ENCODE measurements around the gene RTL1. TPM values are rescaled to one million over a fixed set of nuclear protein-coding genes. Genes with fewer than 3 reads are reported as not detected.

Gene RTL1
- total RNA-seq, 1 experiment from 2014 or later = not detected

- no peaks in the 10 kb centered on the region for H3K79me2 ChIP-seq (ENCODE audit: insufficient read depth, low read length)
- no peak overlapping the region for H2BK15ac ChIP-seq (ENCODE audit: low read depth, low read length)
- no peak for TF ChIP-seq CTCF (conservative IDR thresholded peaks at IDR 0.05)
- H3K4me2 ChIP-seq (ENCODE audit: insufficient read depth, insufficient read length, low read length) = no peak overlapping the region
- no peak overlapping the region for H3K4ac ChIP-seq (ENCODE audit: low read depth, low read length)
- H3K23ac ChIP-seq (ENCODE audit: insufficient read length, low read depth, low read length) = no peak overlapping the region
- H3K56ac ChIP-seq (ENCODE audit: insufficient read length, low read depth, low read length) = no peak overlapping the region
- no peaks in the 10 kb centered on the region for H3K79me1 ChIP-seq (ENCODE audit: insufficient read depth, low read depth, low read length, poor library complexity, severe bottlenecking)
- Mint-ChIP-seq H3K4me1 (no peaks in the 10 kb centered on the region), H3K27me3 (ENCODE audit: low read depth) (peaks cover 4% of the 10 kb centered on the region), H3K36me3 (ENCODE audit: insufficient read depth in 1 of 3, low read depth in 3 of 3) (peaks cover 0 to 3% (median 0%) of the 10 kb centered on the region in 3 experiments; a peak in 1 of 7 replicates), H3K27ac (no peak overlapping the region), H3K9me3 (peaks cover 10 to 11% of the 10 kb centered on the region in 2 experiments; a peak in 4 of 5 replicates), H3K4me3 (no peak overlapping the region)
- no peak overlapping the region for H2BK12ac ChIP-seq (ENCODE audit: insufficient read length, low read depth, low read length)
- H3K9ac ChIP-seq (ENCODE audit: extremely low read depth, insufficient read length, low read length) = no peak overlapping the region
- no peak for DNase-seq
- no peak overlapping the region for H3K14ac ChIP-seq (ENCODE audit: insufficient read depth, low read length)
- H4K5ac ChIP-seq (ENCODE audit: insufficient read length, low read depth, low read length) = no peak overlapping the region
- H3K23me2 ChIP-seq (ENCODE audit: insufficient read length, low read depth, low read length, poor library complexity, severe bottlenecking) = no peaks in the 10 kb centered on the region
- no peak overlapping the region for H3T11ph ChIP-seq (ENCODE audit: low read length)
- no peak overlapping the region for H2BK120ac ChIP-seq (ENCODE audit: low read depth, low read length, poor library complexity, severe bottlenecking)
- H2AK5ac ChIP-seq (ENCODE audit: insufficient read length, low read length) = no peak overlapping the region
- H2AFZ ChIP-seq (ENCODE audit: low read length) = no peak overlapping the region
- H3K27me3 ChIP-seq (ENCODE audit: insufficient read depth, low read length) = no peaks in the 10 kb centered on the region
- no peak overlapping the region for H2BK5ac ChIP-seq (ENCODE audit: insufficient read length, low read length)
- no peak overlapping the region for H2BK20ac ChIP-seq (ENCODE audit: low read depth, low read length, poor library complexity, severe bottlenecking)
- no peaks in the 10 kb centered on the region for H3K4me1 ChIP-seq (ENCODE audit: insufficient read depth, low read length)
- H4K91ac ChIP-seq (ENCODE audit: insufficient read length, low read depth, low read length) = no peak overlapping the region
- H4K8ac ChIP-seq (replicated peaks; ENCODE audit: insufficient read length, low read depth, low read length) = no peak overlapping the region
- no peak overlapping the region for H3K18ac ChIP-seq (ENCODE audit: insufficient read length, low read depth, low read length)
- no peaks in the 10 kb centered on the region for H4K20me1 ChIP-seq (ENCODE audit: control insufficient read depth, insufficient read depth, insufficient read length)
- H3K9me3 ChIP-seq (ENCODE audit: control insufficient read depth, low read depth, low read length) = no peaks in the 10 kb centered on the region
- WGBS (ENCODE audit: extremely low coverage, insufficient read length, low lambda C conversion rate) = no CpG with 5 or more reads among the region's 16 CpGs
- H3K27ac ChIP-seq (ENCODE audit: insufficient read length, low read depth, low read length) = no peak overlapping the region
These were observed 32.0 kb downstream of the RTL1 start for GRCh38 chr14:100871234-100872186.

Measured in H9 (cell line).